Measurements from ENCODE around the gene SEMA6A. TPM values are rescaled to one million over a fixed set of nuclear protein-coding genes. Genes with fewer than 3 reads are reported as not detected.

The SEMA6A gene
- total RNA-seq, 4 donors from 2014 or later, result 76.7 to 231 (median 117) TPM

- no peak overlapping the region for H3K27ac ChIP-seq
- 54 to 71% methylated on average over 4 of the region's 4 CpGs for WGBS, 2 donors (ENCODE audit: low coverage in 1 of 2)
- H3K9me3 ChIP-seq, result no peaks in the 10 kb centered on the region
These were observed 30.2 kb upstream of the SEMA6A start for GRCh38 chr5:116604805-116605204.

GRCh38 chr5:116600876-116601275 lies 26.3 kb upstream of the SEMA6A start:
- no peaks in the 10 kb centered on the region for H3K27me3 ChIP-seq
- WGBS, 2 donors (ENCODE audit: low coverage in 1 of 2), result 62 to 87% methylated on average over 2 to 3 of the region's 3 CpGs
- no peaks in the 10 kb centered on the region for H3K36me3 ChIP-seq
- H3K9me3 ChIP-seq, result no peaks in the 10 kb centered on the region
- H3K4me1 ChIP-seq, result no peaks in the 10 kb centered on the region
- in situ Hi-C loops (cut with MboI; ENCODE audit: low pct_ligation_motif_present in 1 of 4, low pct_unique_long_range_greater_than_20kb in 1 of 4, low sequenced_read_pairs in 3 of 4), result no loop called here
- TF ChIP-seq POLR2AphosphoS5 (IDR thresholded peaks at IDR 0.05) (no peak), CTCF (IDR thresholded peaks at IDR 0.05) (no peak), POLR2A (IDR thresholded peaks at IDR 0.05) (no peak), EP300 (IDR thresholded peaks at IDR 0.05; ENCODE audit: low read depth) (no peak)
- no peak overlapping the region for H3K27ac ChIP-seq
- no peak for DNase-seq
- no peak overlapping the region for H3K4me3 ChIP-seq
- intact Hi-C loops (cut with DNase I; ENCODE audit: low total_unique reads), result no loop called here

More at GRCh38 chr5:116604805-116605204, 30.2 kb upstream of the SEMA6A start:
- Histone ChIP-seq H3K36me3 (no peaks in the 10 kb centered on the region), H3K27me3 (no peaks in the 10 kb centered on the region), H3K4me1 (no peaks in the 10 kb centered on the region), H3K4me3 (no peak overlapping the region)
- TF ChIP-seq POLR2A (IDR thresholded peaks at IDR 0.05), result no peak
- no peak for TF ChIP-seq POLR2AphosphoS5 (IDR thresholded peaks at IDR 0.05)
- TF ChIP-seq EP300 (IDR thresholded peaks at IDR 0.05; ENCODE audit: low read depth), result no peak
- no peak for TF ChIP-seq CTCF (IDR thresholded peaks at IDR 0.05)
- DNase-seq, result no peak
- intact Hi-C loops (cut with DNase I; ENCODE audit: low total_unique reads), result no loop called here
- in situ Hi-C loops (cut with MboI; ENCODE audit: low pct_ligation_motif_present in 1 of 4, low pct_unique_long_range_greater_than_20kb in 1 of 4, low sequenced_read_pairs in 3 of 4), result no loop called here

- Histone ChIP-seq H3K27ac (no peak overlapping the region), H3K27me3 (no peaks in the 10 kb centered on the region), H3K9me3 (no peaks in the 10 kb centered on the region), H3K4me3 (no peak overlapping the region), H3K4me1 (no peaks in the 10 kb centered on the region), H3K36me3 (no peaks in the 10 kb centered on the region)
- TF ChIP-seq POLR2AphosphoS5 (IDR thresholded peaks at IDR 0.05) (no peak), POLR2A (IDR thresholded peaks at IDR 0.05) (no peak), EP300 (IDR thresholded peaks at IDR 0.05; ENCODE audit: low read depth) (no peak), CTCF (IDR thresholded peaks at IDR 0.05) (no peak)
- DNase-seq, result no peak
- in situ Hi-C loops (cut with MboI; ENCODE audit: low pct_ligation_motif_present in 1 of 4, low pct_unique_long_range_greater_than_20kb in 1 of 4, low sequenced_read_pairs in 3 of 4) (loop anchor here (25.0 kb wide), 3 partner anchors 338 to 463 kb away; no protein-coding TSS in a partner anchor), intact Hi-C loops (cut with DNase I; ENCODE audit: low total_unique reads) (no loop called here)
- 63 to 100% methylated on average over 1 of the region's 1 CpG for WGBS, 2 donors (ENCODE audit: low coverage in 1 of 2)
These were observed 24.3 kb upstream of the SEMA6A start for GRCh38 chr5:116598911-116599310.

GRCh38 chr5:116595498-116595897 lies 20.9 kb upstream of the SEMA6A start:
- intact Hi-C loops (cut with DNase I; ENCODE audit: low total_unique reads), result no loop called here
- Histone ChIP-seq H3K27ac (no peak overlapping the region), H3K4me3 (no peak overlapping the region), H3K36me3 (no peaks in the 10 kb centered on the region), H3K27me3 (no peaks in the 10 kb centered on the region), H3K9me3 (no peaks in the 10 kb centered on the region), H3K4me1 (no peaks in the 10 kb centered on the region)
- TF ChIP-seq POLR2AphosphoS5 (IDR thresholded peaks at IDR 0.05) (no peak), EP300 (IDR thresholded peaks at IDR 0.05; ENCODE audit: low read depth) (no peak)
- no peak for DNase-seq
- in situ Hi-C loops (cut with MboI; ENCODE audit: low pct_ligation_motif_present in 1 of 4, low pct_unique_long_range_greater_than_20kb in 1 of 4, low sequenced_read_pairs in 3 of 4), result loop anchor here (25.0 kb wide), 3 partner anchors 342 to 467 kb away; no protein-coding TSS in a partner anchor
- WGBS, 2 donors (ENCODE audit: low coverage in 1 of 2), result 59 to 85% methylated on average over 3 of the region's 3 CpGs

GRCh38 chr5:116593340-116593739 lies 18.7 kb upstream of the SEMA6A start:
- H3K9me3 ChIP-seq, result no peaks in the 10 kb centered on the region
- intact Hi-C loops (cut with DNase I; ENCODE audit: low total_unique reads) (no loop called here), in situ Hi-C loops (cut with MboI; ENCODE audit: low pct_ligation_motif_present in 1 of 4, low pct_unique_long_range_greater_than_20kb in 1 of 4, low sequenced_read_pairs in 3 of 4) (loop anchor here (25.0 kb wide), 3 partner anchors 344 to 469 kb away; no protein-coding TSS in a partner anchor)
- H3K4me3 ChIP-seq, result no peak overlapping the region
- TF ChIP-seq POLR2AphosphoS5 (IDR thresholded peaks at IDR 0.05), result no peak
- no peak for TF ChIP-seq EP300 (IDR thresholded peaks at IDR 0.05; ENCODE audit: low read depth)
- no peak for TF ChIP-seq CTCF (IDR thresholded peaks at IDR 0.05)
- no peak for TF ChIP-seq POLR2A (IDR thresholded peaks at IDR 0.05)
- no peaks in the 10 kb centered on the region for H3K36me3 ChIP-seq
- H3K4me1 ChIP-seq, result no peaks in the 10 kb centered on the region
- no peak overlapping the region for H3K27ac ChIP-seq
- H3K27me3 ChIP-seq, result no peaks in the 10 kb centered on the region
- no peak for DNase-seq
- whole genome bisulfite sequencing, 2 donors (ENCODE audit: low coverage in 1 of 2), result 91% methylated on average over 3 to 5 of the region's 5 CpGs

Data from transverse colon (tissue), 4 donors.